Colonic mucosa (tissue), 4 donors: ENCODE measurements around the gene CADPS2. TPM values are rescaled to one million over a fixed set of nuclear protein-coding genes. Genes with fewer than 3 reads are reported as not detected.

Source experiments
- DNase-seq: peaks from one replicate; pipeline ENCODE4 v3.0.0-alpha.2; 2020
- H3K27ac ChIP-seq: fragments of 200-600 bp; one replicate; pipeline ENCODE4 v1.8.0; 2021
- H3K27me3 ChIP-seq: fragments of 200-600 bp; one replicate; pipeline ENCODE4 v1.8.0; 2021
- H3K36me3 ChIP-seq: fragments of 200-600 bp; one replicate; pipeline ENCODE4 v1.8.0; 2021
- H3K4me1 ChIP-seq: fragments of 200-600 bp; one replicate; pipeline ENCODE4 v1.8.0; 2021; ENCODE audit warnings: mild to moderate bottlenecking
- H3K4me3 ChIP-seq: fragments of 200-600 bp; one replicate; pipeline ENCODE4 v1.8.0; 2021
- H3K9ac ChIP-seq, 2 donors: one replicate each; pipeline ENCODE4 v1.7.0; 2013; ENCODE audit warnings: control low read depth in 2 of 2, low read depth in 2 of 2, low read length in 2 of 2
- H3K9me3 ChIP-seq: fragments of 200-600 bp; one replicate; pipeline ENCODE4 v1.8.0; 2021
- CTCF ChIP-seq: fragments of 200-600 bp; IDR thresholded peaks from one replicate; pipeline ENCODE4 v1.8.0; 2022; ENCODE audit warnings: antibody characterized with exemption, mild to moderate bottlenecking
- intact Hi-C: fragments of 100-400 bp; cut with DNase I; formaldehyde crosslinking; loops from one replicate; pipeline ENCODE4 v1.14.1; 2022
- total RNA-seq, 2 donors: library from RNA; stranded (reverse); fragmentation: NEBNext Ultra II Directional in 1 of 2; extraction: Animal tissue kit (Norgen Biotek cat#: 25700) in 1 of 2; gene quantifications; one replicate each; pipeline ENCODE4 v1.2.1, GENCODE V29; 2021
- donor health status: healthy.
- donor health status: DM: no; HTN: no; CAD: no.
- donor health status: DM: no; HTN: no; CAD: no.

Gene CADPS2
- total RNA-seq, 2 donors from 2014 or later, result 13.6 to 15.2 TPM

DNA sequence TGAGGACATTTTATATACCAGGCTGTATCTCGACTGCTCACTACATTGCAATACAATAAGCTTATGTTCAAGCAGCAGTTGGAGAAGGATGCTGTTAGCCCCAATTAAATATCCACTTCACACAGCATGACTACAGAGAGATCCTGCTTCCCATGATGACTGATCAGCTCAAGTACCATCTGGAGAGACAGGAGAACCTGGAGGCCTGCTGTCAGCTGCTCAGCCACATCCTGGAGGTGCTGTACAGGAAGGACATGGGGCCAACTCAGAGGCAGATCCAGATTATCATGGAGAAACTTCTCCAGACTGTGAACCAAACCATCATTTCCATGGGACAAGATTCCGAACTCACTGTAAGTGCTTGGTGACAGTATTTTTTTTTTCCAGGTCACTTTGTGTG lies 209.8 kb downstream of the CADPS2 start:
- no peak for DNase-seq
- TF ChIP-seq CTCF, result no peak
- H3K27me3 ChIP-seq, result no peaks in the 10 kb centered on the region
- H3K9ac ChIP-seq, result no peak overlapping the region
- H3K9me3 ChIP-seq, result no peaks in the 10 kb centered on the region
- H3K27ac ChIP-seq, result no peak overlapping the region
- H3K36me3 ChIP-seq, result no peaks in the 10 kb centered on the region
- H3K4me3 ChIP-seq, result no peak overlapping the region
- no peaks in the 10 kb centered on the region for H3K4me1 ChIP-seq
- intact Hi-C loops, result no loop called here

DNA sequence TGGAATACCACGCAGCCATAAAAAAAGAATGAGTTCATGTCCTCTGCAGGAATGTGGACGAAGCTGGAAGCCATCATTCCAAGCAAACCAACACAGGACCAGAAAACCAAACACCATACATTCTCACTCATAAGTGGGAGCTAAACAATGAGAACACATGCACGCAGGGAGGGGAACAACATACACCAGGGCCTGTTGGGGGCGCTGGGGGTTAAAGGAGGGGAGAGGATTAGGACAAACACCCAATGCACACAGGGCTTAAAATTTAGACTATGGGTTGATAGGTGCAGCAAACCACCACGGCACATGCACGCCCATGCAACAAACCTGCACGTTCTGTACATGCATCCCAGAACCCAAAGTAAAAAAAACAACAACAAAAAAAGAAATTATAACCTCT lies 210.6 kb downstream of the CADPS2 start:
- no peak for DNase-seq
- Histone ChIP-seq H3K27me3 (no peaks in the 10 kb centered on the region), H3K9me3 (no peaks in the 10 kb centered on the region), H3K36me3 (no peaks in the 10 kb centered on the region), H3K4me3 (no peak overlapping the region), H3K27ac (no peak overlapping the region), H3K4me1 (no peaks in the 10 kb centered on the region), H3K9ac (no peak overlapping the region)
- intact Hi-C loops, result no loop called here
- no peak for TF ChIP-seq CTCF

DNA sequence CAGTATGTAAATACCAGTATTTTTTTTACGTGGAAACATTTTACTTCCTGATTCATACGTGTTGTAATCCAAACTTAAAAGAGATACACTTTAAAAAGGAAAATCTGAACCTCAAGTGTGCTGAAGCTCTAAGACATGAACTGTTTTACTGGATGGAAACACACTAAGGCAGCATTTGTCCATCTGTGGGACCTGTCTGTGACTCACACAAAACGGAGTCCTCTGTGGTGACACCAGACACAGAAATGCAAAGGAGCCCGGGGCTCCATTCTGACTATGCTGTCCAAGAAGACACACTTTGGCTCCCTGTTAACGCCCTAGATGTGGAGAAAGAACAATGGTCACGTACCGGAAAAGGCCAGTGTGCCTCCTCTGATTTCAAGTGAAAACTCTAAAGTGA lies 211.2 kb downstream of the CADPS2 start:
- TF ChIP-seq CTCF, result no peak
- Histone ChIP-seq H3K4me1 (no peaks in the 10 kb centered on the region), H3K27me3 (no peaks in the 10 kb centered on the region), H3K36me3 (no peaks in the 10 kb centered on the region), H3K27ac (no peak overlapping the region), H3K4me3 (no peak overlapping the region), H3K9ac (no peak overlapping the region), H3K9me3 (no peaks in the 10 kb centered on the region)
- intact Hi-C loops, result no loop called here
- DNase-seq, result no peak

- Histone ChIP-seq H3K9me3 (no peaks in the 10 kb centered on the region), H3K4me3 (no peak overlapping the region), H3K27ac (no peak overlapping the region), H3K4me1 (no peaks in the 10 kb centered on the region), H3K27me3 (no peaks in the 10 kb centered on the region), H3K36me3 (no peaks in the 10 kb centered on the region), H3K9ac (no peak overlapping the region)
- intact Hi-C loops, result no loop called here
- TF ChIP-seq CTCF, result no peak
- no peak for DNase-seq
Measured at GRCh38 chr7:122674502-122674901, 211.8 kb downstream of the CADPS2 start.

GRCh38 chr7:122673951-122674350 lies 212.3 kb downstream of the CADPS2 start:
- TF ChIP-seq CTCF, result no peak
- Histone ChIP-seq H3K4me3 (no peak overlapping the region), H3K9me3 (no peaks in the 10 kb centered on the region), H3K36me3 (no peaks in the 10 kb centered on the region), H3K27ac (no peak overlapping the region), H3K27me3 (no peaks in the 10 kb centered on the region), H3K4me1 (no peaks in the 10 kb centered on the region), H3K9ac (no peak overlapping the region)
- intact Hi-C loops, result no loop called here
- no peak for DNase-seq

GRCh38 chr7:122672536-122672935 lies 213.7 kb downstream of the CADPS2 start:
- DNase-seq, result no peak
- Histone ChIP-seq H3K27ac (no peak overlapping the region), H3K4me1 (no peaks in the 10 kb centered on the region), H3K9ac (no peak overlapping the region), H3K9me3 (no peaks in the 10 kb centered on the region), H3K36me3 (no peaks in the 10 kb centered on the region), H3K4me3 (no peak overlapping the region), H3K27me3 (no peaks in the 10 kb centered on the region)
- intact Hi-C loops, result no loop called here
- no peak for TF ChIP-seq CTCF
